ENCODE results near the gene SETBP1. TPM values are rescaled to one million over a fixed set of nuclear protein-coding genes. Genes with fewer than 3 reads are reported as not detected.

Gene SETBP1
- total RNA-seq, 1 experiment from 2014 or later: 0.05 TPM

- Histone ChIP-seq H3K27ac (ENCODE audit: low read depth, low read length) (no peak overlapping the region), H3K36me3 (ENCODE audit: control insufficient read depth in 1 of 2, insufficient read depth in 2 of 2, low read length in 2 of 2) (no peaks in the 10 kb centered on the region), H3K4me1 (ENCODE audit: control insufficient read depth in 1 of 2, insufficient read depth in 2 of 2, low read length in 2 of 2) (no peaks in the 10 kb centered on the region), H3K4me2 (ENCODE audit: low read length) (no peak overlapping the region), H2AFZ (ENCODE audit: low read depth, low read length, poor library complexity, severe bottlenecking) (no peak overlapping the region), H3K4me3 (replicated peaks in 1 of 2; ENCODE audit: low read depth in 1 of 2, low read length in 2 of 2) (no peak overlapping the region), H3K9ac (ENCODE audit: low read length) (no peak overlapping the region), H3K79me2 (ENCODE audit: insufficient read depth, low read length) (no peaks in the 10 kb centered on the region), H3K27me3 (ENCODE audit: insufficient read depth, low read length) (no peaks in the 10 kb centered on the region), H3K9me2 (ENCODE audit: insufficient read depth) (no peaks in the 10 kb centered on the region), H3K9me3 (ENCODE audit: control insufficient read depth in 1 of 2, insufficient read depth in 1 of 2, low read depth in 1 of 2, low read length in 2 of 2) (peaks cover 22% of the 10 kb centered on the region in 2 experiments; a peak in 3 of 4 replicates), H4K20me1 (ENCODE audit: insufficient read depth) (no peaks in the 10 kb centered on the region)
- CTCF ChIA-PET: no interaction called here
- no TSS peak for BruUV-seq (replicated peaks)
- TF ChIP-seq ELF1 (IDR thresholded peaks at IDR 0.05; ENCODE audit: borderline replicate concordance, low read depth) (no peak), SIN3A (IDR thresholded peaks at IDR 0.05; ENCODE audit: low read depth) (no peak), SRF (IDR thresholded peaks at IDR 0.05; ENCODE audit: low read depth) (no peak), POLR2AphosphoS5 (IDR thresholded peaks at IDR 0.05; ENCODE audit: low read depth, low read length) (no peak), SP1 (IDR thresholded peaks at IDR 0.05; ENCODE audit: low read depth) (no peak), POLR2A (IDR thresholded peaks at IDR 0.05; ENCODE audit: borderline replicate concordance, extremely low read depth, insufficient read depth, insufficient read length) (no peak), ZFX (IDR thresholded peaks at IDR 0.05) (no peak), CTCF (IDR thresholded peaks at IDR 0.05 in 2 of 3, conservative IDR thresholded peaks at IDR 0.05 in 1 of 3; ENCODE audit: borderline replicate concordance in 1 of 3, insufficient read depth in 1 of 3, low read depth in 2 of 3, low read length in 2 of 3) (no peak), FOSL1 (IDR thresholded peaks at IDR 0.05; ENCODE audit: low read depth) (no peak), ATF3 (IDR thresholded peaks at IDR 0.05) (no peak), CEBPB (IDR thresholded peaks at IDR 0.05; ENCODE audit: low read depth) (no peak), JUND (IDR thresholded peaks at IDR 0.05) (no peak), RAD21 (IDR thresholded peaks at IDR 0.05; ENCODE audit: low read depth) (no peak)
- TF ChIP-seq, protein P1, sequence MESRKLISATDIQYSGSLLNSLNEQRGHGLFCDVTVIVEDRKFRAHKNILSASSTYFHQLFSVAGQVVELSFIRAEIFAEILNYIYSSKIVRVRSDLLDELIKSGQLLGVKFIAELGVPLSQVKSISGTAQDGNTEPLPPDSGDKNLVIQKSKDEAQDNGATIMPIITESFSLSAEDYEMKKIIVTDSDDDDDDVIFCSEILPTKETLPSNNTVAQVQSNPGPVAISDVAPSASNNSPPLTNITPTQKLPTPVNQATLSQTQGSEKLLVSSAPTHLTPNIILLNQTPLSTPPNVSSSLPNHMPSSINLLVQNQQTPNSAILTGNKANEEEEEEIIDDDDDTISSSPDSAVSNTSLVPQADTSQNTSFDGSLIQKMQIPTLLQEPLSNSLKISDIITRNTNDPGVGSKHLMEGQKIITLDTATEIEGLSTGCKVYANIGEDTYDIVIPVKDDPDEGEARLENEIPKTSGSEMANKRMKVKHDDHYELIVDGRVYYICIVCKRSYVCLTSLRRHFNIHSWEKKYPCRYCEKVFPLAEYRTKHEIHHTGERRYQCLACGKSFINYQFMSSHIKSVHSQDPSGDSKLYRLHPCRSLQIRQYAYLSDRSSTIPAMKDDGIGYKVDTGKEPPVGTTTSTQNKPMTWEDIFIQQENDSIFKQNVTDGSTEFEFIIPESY (IDR thresholded peaks at IDR 0.05; ENCODE audit: extremely low read depth, insufficient replicate concordance, low read length): no peak
- TF ChIP-seq, protein P2, sequence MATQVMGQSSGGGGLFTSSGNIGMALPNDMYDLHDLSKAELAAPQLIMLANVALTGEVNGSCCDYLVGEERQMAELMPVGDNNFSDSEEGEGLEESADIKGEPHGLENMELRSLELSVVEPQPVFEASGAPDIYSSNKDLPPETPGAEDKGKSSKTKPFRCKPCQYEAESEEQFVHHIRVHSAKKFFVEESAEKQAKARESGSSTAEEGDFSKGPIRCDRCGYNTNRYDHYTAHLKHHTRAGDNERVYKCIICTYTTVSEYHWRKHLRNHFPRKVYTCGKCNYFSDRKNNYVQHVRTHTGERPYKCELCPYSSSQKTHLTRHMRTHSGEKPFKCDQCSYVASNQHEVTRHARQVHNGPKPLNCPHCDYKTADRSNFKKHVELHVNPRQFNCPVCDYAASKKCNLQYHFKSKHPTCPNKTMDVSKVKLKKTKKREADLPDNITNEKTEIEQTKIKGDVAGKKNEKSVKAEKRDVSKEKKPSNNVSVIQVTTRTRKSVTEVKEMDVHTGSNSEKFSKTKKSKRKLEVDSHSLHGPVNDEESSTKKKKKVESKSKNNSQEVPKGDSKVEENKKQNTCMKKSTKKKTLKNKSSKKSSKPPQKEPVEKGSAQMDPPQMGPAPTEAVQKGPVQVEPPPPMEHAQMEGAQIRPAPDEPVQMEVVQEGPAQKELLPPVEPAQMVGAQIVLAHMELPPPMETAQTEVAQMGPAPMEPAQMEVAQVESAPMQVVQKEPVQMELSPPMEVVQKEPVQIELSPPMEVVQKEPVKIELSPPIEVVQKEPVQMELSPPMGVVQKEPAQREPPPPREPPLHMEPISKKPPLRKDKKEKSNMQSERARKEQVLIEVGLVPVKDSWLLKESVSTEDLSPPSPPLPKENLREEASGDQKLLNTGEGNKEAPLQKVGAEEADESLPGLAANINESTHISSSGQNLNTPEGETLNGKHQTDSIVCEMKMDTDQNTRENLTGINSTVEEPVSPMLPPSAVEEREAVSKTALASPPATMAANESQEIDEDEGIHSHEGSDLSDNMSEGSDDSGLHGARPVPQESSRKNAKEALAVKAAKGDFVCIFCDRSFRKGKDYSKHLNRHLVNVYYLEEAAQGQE (IDR thresholded peaks at IDR 0.05; ENCODE audit: low read depth): no peak
- TF ChIP-seq, protein P3, sequence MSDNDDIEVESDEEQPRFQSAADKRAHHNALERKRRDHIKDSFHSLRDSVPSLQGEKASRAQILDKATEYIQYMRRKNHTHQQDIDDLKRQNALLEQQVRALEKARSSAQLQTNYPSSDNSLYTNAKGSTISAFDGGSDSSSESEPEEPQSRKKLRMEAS (IDR thresholded peaks at IDR 0.05): no peak
- intact Hi-C loops (cut with micrococcal nuclease): no loop called here
- POLR2A ChIA-PET: no interaction called here
- no peak for DNase-seq (ENCODE audit: low read depth, low spot score)
- RAD21 ChIA-PET (ENCODE audit: low non-redundant PET in 1 of 2, low total read pairs in 2 of 2, uncharacterized antibody in 2 of 2, unreplicated experiment in 2 of 2): no interaction called here
- ATAC-seq: no peak
These were observed 203.0 kb downstream of the SETBP1 start for GRCh38 chr18:44883671-44884070.
